Motor neuron (in vitro differentiated cells): ENCODE data around the gene RHOT2. TPM values are rescaled to one million over a fixed set of nuclear protein-coding genes. Genes with fewer than 3 reads are reported as not detected.

ENCODE experiments used
- total RNA-seq, 8 experiments: library from RNA; unstranded; fragments of 300-600 nt; gene quantifications; 2 replicates each; pipeline versions ENCODE4 v1.2.3 to v1.2.4, GENCODE V29; 2022

RHOT2 gene
- total RNA-seq, 8 experiments from 2014 or later, result 30.6 to 119 (median 51.7) TPM

Other genes starting within 250 kb of the RHOT2 start
- 10 to 100 TPM; 13.6 to 32.6 (median 25.2) TPM for gene RAB11FIP3, start 242.5 kb upstream of the RHOT2 start, total RNA-seq
- 10 to 100 TPM in 4 of 8 experiments, 1 to 10 TPM in 4; 7.1 to 46.4 (median 12.7) TPM for gene CAPN15, start 140.4 kb upstream of the RHOT2 start, total RNA-seq
- under 1 TPM in 5 of 8 experiments, not detected in 3; 0.05 to 0.85 (median 0.24) TPM for gene PRR35, start 107.7 kb upstream of the RHOT2 start, total RNA-seq
- gene NHLRC4, start 101.1 kb upstream of the RHOT2 start, total RNA-seq, result 1 to 10 TPM in 5 of 8 experiments, under 1 TPM in 3; 0.33 to 2.2 (median 1.0) TPM
- gene PIGQ, start 98.2 kb upstream of the RHOT2 start, total RNA-seq, result 10 to 100 TPM; 17.0 to 56.1 (median 26.0) TPM
- gene RAB40C, start 78.1 kb upstream of the RHOT2 start, total RNA-seq, result 10 to 100 TPM in 7 of 8 experiments, 1 to 10 TPM in 1; 9.3 to 23.8 (median 17.1) TPM
- 1 to 10 TPM in 2 of 8 experiments, under 1 TPM in 6; 0.14 to 9.0 (median 0.54) TPM for gene WFIKKN1, start 37.1 kb upstream of the RHOT2 start, total RNA-seq
- gene METTL26, start 31.8 kb upstream of the RHOT2 start, total RNA-seq, result 10 to 100 TPM; 52.5 to 97.9 (median 66.7) TPM
- 10 to 100 TPM; 10.3 to 58.8 (median 31.3) TPM for gene MCRIP2, start 26.3 kb upstream of the RHOT2 start, total RNA-seq
- 10 to 100 TPM in 7 of 8 experiments, 1 to 10 TPM in 1; 8.0 to 62.4 (median 16.4) TPM for gene WDR90, start 18.8 kb upstream of the RHOT2 start, total RNA-seq
- 1 to 10 TPM; 1.0 to 8.5 (median 3.3) TPM for gene RHBDL1, start 7.5 kb downstream of the RHOT2 start, total RNA-seq
- gene STUB1, start 12.3 kb downstream of the RHOT2 start, total RNA-seq, result 100 to 1,000 TPM in 3 of 8 experiments, 10 to 100 TPM in 5; 39.9 to 144 (median 79.4) TPM
- gene JMJD8, start 16.2 kb downstream of the RHOT2 start, total RNA-seq, result 10 to 100 TPM; 18.1 to 56.4 (median 33.2) TPM
- gene WDR24, start 22.3 kb downstream of the RHOT2 start, total RNA-seq, result 10 to 100 TPM in 4 of 8 experiments, 1 to 10 TPM in 4; 6.0 to 18.9 (median 11.5) TPM
- gene FBXL16, start 37.7 kb downstream of the RHOT2 start, total RNA-seq, result 10 to 100 TPM in 3 of 8 experiments, 1 to 10 TPM in 2, under 1 TPM in 3; 0.31 to 13.5 (median 6.3) TPM
- 100 to 1,000 TPM in 2 of 8 experiments, 10 to 100 TPM in 6; 10.1 to 402 (median 34.9) TPM for gene METRN, start 47.0 kb downstream of the RHOT2 start, total RNA-seq
- 10 to 100 TPM; 21.6 to 30.5 (median 24.5) TPM for gene ANTKMT, start 53.0 kb downstream of the RHOT2 start, total RNA-seq
- gene CCDC78, start 58.3 kb downstream of the RHOT2 start, total RNA-seq, result 10 to 100 TPM in 1 of 8 experiments, 1 to 10 TPM in 7; 2.7 to 26.1 (median 4.6) TPM
- 10 to 100 TPM in 6 of 8 experiments, 1 to 10 TPM in 2; 6.6 to 36.6 (median 14.2) TPM for gene HAGHL, start 59.0 kb downstream of the RHOT2 start, total RNA-seq
- gene CIAO3, start 72.9 kb downstream of the RHOT2 start, total RNA-seq, result 10 to 100 TPM; 15.0 to 30.5 (median 24.9) TPM
- gene MSLN, start 92.6 kb downstream of the RHOT2 start, total RNA-seq, result under 1 TPM in 3 of 8 experiments, not detected in 5; 0.23 to 0.63 (median 0.43) TPM
- 10 to 100 TPM in 7 of 8 experiments, 1 to 10 TPM in 1; 8.7 to 32.7 (median 15.8) TPM for gene RPUSD1, start 120.2 kb downstream of the RHOT2 start, total RNA-seq
- 10 to 100 TPM in 6 of 8 experiments, 1 to 10 TPM in 2; 2.5 to 41.5 (median 12.4) TPM for gene CHTF18, start 120.5 kb downstream of the RHOT2 start, total RNA-seq
- gene GNG13, start 132.6 kb downstream of the RHOT2 start, total RNA-seq, result 1 to 10 TPM in 2 of 8 experiments, under 1 TPM in 3, not detected in 3; 0.56 to 2.8 (median 0.85) TPM